ENCODE measurements around the gene LONP1. TPM values are rescaled to one million over a fixed set of nuclear protein-coding genes. Genes with fewer than 3 reads are reported as not detected.
"Not testable (repeated sequence)": the region's sequence is repeated elsewhere in the genome, so short reads cannot be mapped to it uniquely, and the experiment has no call there.

The LONP1 gene
- total and polyA plus RNA-seq, 2 experiments from 2014 or later: 110 to 151 TPM

- no peak for TF ChIP-seq CTCF (IDR thresholded peaks at IDR 0.05; ENCODE audit: low read depth, low read length)
- no peak for DNase-seq (ENCODE audit: low read depth in 1 of 2, low spot score in 1 of 2)
- no peaks in the 10 kb centered on the region for H3K36me3 ChIP-seq
- H3K4me3 ChIP-seq: no peak overlapping the region
- no peaks in the 10 kb centered on the region for H3K9me3 ChIP-seq (ENCODE audit: low read depth)
- no peak overlapping the region for H3K27ac ChIP-seq
- no peaks in the 10 kb centered on the region for H3K27me3 ChIP-seq
- H3K4me1 ChIP-seq (ENCODE audit: low read depth): no peaks in the 10 kb centered on the region
Measured at GRCh38 chr19:5751709-5752108, 31.8 kb upstream of the LONP1 start.

- Histone ChIP-seq H3K9me3 (ENCODE audit: low read depth) (no peaks in the 10 kb centered on the region), H3K36me3 (no peaks in the 10 kb centered on the region), H3K4me1 (ENCODE audit: low read depth) (no peaks in the 10 kb centered on the region), H3K27me3 (no peaks in the 10 kb centered on the region), H3K27ac (no peak overlapping the region), H3K4me3 (no peak overlapping the region)
- no peak for TF ChIP-seq CTCF (IDR thresholded peaks at IDR 0.05; ENCODE audit: low read depth, low read length)
- no peak for DNase-seq (ENCODE audit: low read depth in 1 of 2, low spot score in 1 of 2)
Measured at GRCh38 chr19:5749505-5749904, 29.6 kb upstream of the LONP1 start.

GRCh38 chr19:5748920-5749319, 29.0 kb upstream of the LONP1 start:
- not testable (repeated sequence) for DNase-seq (ENCODE audit: low read depth in 1 of 2, low spot score in 1 of 2); H3K36me3 ChIP-seq; H3K4me1 ChIP-seq (ENCODE audit: low read depth)

GRCh38 chr19:5744999-5745398, 25.1 kb upstream of the LONP1 start:
- H3K36me3 ChIP-seq; H3K27me3 ChIP-seq; H3K9me3 ChIP-seq (ENCODE audit: low read depth); H3K4me1 ChIP-seq (ENCODE audit: low read depth); DNase-seq (ENCODE audit: low read depth in 1 of 2, low spot score in 1 of 2); H3K4me3 ChIP-seq; H3K27ac ChIP-seq: not testable (repeated sequence)

More at GRCh38 chr19:5748920-5749319, 29.0 kb upstream of the LONP1 start:
- H3K27me3 ChIP-seq; H3K9me3 ChIP-seq (ENCODE audit: low read depth); H3K4me3 ChIP-seq; H3K27ac ChIP-seq: not testable (repeated sequence)

- TF ChIP-seq CTCF (IDR thresholded peaks at IDR 0.05; ENCODE audit: low read depth, low read length): no peak
- Histone ChIP-seq H3K27ac (no peak overlapping the region), H3K4me1 (ENCODE audit: low read depth) (no peaks in the 10 kb centered on the region), H3K4me3 (no peak overlapping the region), H3K36me3 (no peaks in the 10 kb centered on the region), H3K27me3 (no peaks in the 10 kb centered on the region), H3K9me3 (ENCODE audit: low read depth) (no peaks in the 10 kb centered on the region)
- no peak for DNase-seq (ENCODE audit: low read depth in 1 of 2, low spot score in 1 of 2)
Measured at GRCh38 chr19:5743630-5744029, 23.7 kb upstream of the LONP1 start.

- no peak overlapping the region for H3K27ac ChIP-seq
- DNase-seq (ENCODE audit: low read depth in 1 of 2, low spot score in 1 of 2): no peak
- H3K27me3 ChIP-seq: no peaks in the 10 kb centered on the region
- H3K4me3 ChIP-seq: no peak overlapping the region
- H3K36me3 ChIP-seq: no peaks in the 10 kb centered on the region
- H3K4me1 ChIP-seq (ENCODE audit: low read depth): no peaks in the 10 kb centered on the region
- no peaks in the 10 kb centered on the region for H3K9me3 ChIP-seq (ENCODE audit: low read depth)
- no peak for TF ChIP-seq CTCF (IDR thresholded peaks at IDR 0.05; ENCODE audit: low read depth, low read length)
Measured at GRCh38 chr19:5742051-5742450, 22.1 kb upstream of the LONP1 start.

GRCh38 chr19:5738423-5738822, 18.5 kb upstream of the LONP1 start:
- H3K4me1 ChIP-seq (ENCODE audit: low read depth): no peaks in the 10 kb centered on the region
- H3K9me3 ChIP-seq (ENCODE audit: low read depth): no peaks in the 10 kb centered on the region
- DNase-seq (ENCODE audit: low read depth in 1 of 2, low spot score in 1 of 2): no peak
- H3K36me3 ChIP-seq: no peaks in the 10 kb centered on the region
- no peaks in the 10 kb centered on the region for H3K27me3 ChIP-seq
- no peak for TF ChIP-seq CTCF (IDR thresholded peaks at IDR 0.05; ENCODE audit: low read depth, low read length)
- H3K27ac ChIP-seq: no peak overlapping the region
- no peak overlapping the region for H3K4me3 ChIP-seq

GRCh38 chr19:5733172-5733571, 13.2 kb upstream of the LONP1 start:
- not testable (repeated sequence) for H3K36me3 ChIP-seq; DNase-seq (ENCODE audit: low read depth in 1 of 2, low spot score in 1 of 2); H3K4me1 ChIP-seq (ENCODE audit: low read depth); H3K27me3 ChIP-seq; H3K27ac ChIP-seq; H3K9me3 ChIP-seq (ENCODE audit: low read depth); H3K4me3 ChIP-seq
